A549 treated with Mapracorat at 1 μM for 4 hours (cell line): ENCODE data around the gene OAS2. TPM values are rescaled to one million over a fixed set of nuclear protein-coding genes. Genes with fewer than 3 reads are reported as not detected.

ENCODE experiments used
- total RNA-seq: library from RNA; stranded (reverse); fragments of 200-300 nt; extraction: Qiagen RNA extraction; gene quantifications from 5 replicates; pipeline ENCODE4 v1.2.3, GENCODE V29; 2022

Gene OAS2
- 0.12 to 0.41 TPM (median 0.13 TPM) in 5 replicates for total RNA-seq

GRCh38 chr12:112978163-112979040 lies at the start of gene OAS2:
Gene OAS2 (plus strand): TSS chr12:112978519. CDS start chr12:112978609, 90 bp downstream.

GRCh38 chr12:112937741-112938719 lies 40.3 kb upstream of the OAS2 start, which contains the start of gene OAS3:
Gene OAS3 (plus strand): TSS chr12:112938474. CDS start chr12:112938531, 57 bp downstream.

GRCh38 chr12:113056631-113057488 lies 78.5 kb downstream of the OAS2 start, which contains the start of gene DTX1:
Gene DTX1 (plus strand): TSS chr12:113056730. CDS start chr12:113058193, 1,463 bp downstream.

Other genes with a start within 250 kb of the OAS2 start
- gene RPH3A, start 186.8 kb upstream of the OAS2 start, total RNA-seq = 0.17 to 0.48 TPM (median 0.26 TPM) in 5 replicates
- 29.0 to 44.5 TPM (median 40.3 TPM) in 5 replicates for gene OAS1, start 71.6 kb upstream of the OAS2 start, total RNA-seq
- 18.8 to 25.8 TPM (median 24.4 TPM) in 5 replicates for gene OAS3, start 40.0 kb upstream of the OAS2 start, total RNA-seq
- 0.29 to 0.55 TPM (median 0.42 TPM) in 5 replicates for gene DTX1, start 78.2 kb downstream of the OAS2 start, total RNA-seq
- gene RASAL1, start 157.2 kb downstream of the OAS2 start, total RNA-seq = 0.32 to 0.56 TPM (median 0.46 TPM) in 5 replicates
- not detected in 5 replicates for gene CFAP73, start 171.2 kb downstream of the OAS2 start, total RNA-seq
- 51.6 to 79.0 TPM (median 74.9 TPM) in 5 replicates for gene DDX54, start 207.0 kb downstream of the OAS2 start, total RNA-seq
- gene RITA1, start 207.2 kb downstream of the OAS2 start, total RNA-seq = 24.1 to 33.5 TPM (median 32.9 TPM) in 5 replicates
- gene TPCN1, start 242.9 kb downstream of the OAS2 start, total RNA-seq = 15.6 to 19.8 TPM (median 18.3 TPM) in 5 replicates